ENCODE measurements around the gene LUM.

DNA sequence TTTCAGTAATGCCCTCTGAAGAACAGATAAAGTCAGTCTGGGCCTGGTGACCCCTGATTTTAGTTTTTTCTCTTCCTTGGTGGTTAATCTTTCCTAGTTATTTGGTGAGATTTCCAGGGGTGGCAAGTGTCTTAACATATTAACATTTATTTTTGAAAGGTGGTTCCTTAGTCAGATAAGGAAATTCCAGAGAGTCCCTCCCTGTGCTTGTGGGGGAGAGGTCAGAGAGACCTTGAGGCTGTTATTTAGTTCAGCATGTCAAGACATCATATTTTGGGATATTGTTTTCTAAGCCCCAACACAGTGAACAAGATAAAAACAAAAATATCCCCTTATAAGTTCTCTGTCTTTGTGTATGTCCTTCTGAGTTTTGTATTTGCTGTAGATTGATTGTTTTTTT is 9.5 kb upstream of the LUM start:
- TF ChIP-seq, protein P1, sequence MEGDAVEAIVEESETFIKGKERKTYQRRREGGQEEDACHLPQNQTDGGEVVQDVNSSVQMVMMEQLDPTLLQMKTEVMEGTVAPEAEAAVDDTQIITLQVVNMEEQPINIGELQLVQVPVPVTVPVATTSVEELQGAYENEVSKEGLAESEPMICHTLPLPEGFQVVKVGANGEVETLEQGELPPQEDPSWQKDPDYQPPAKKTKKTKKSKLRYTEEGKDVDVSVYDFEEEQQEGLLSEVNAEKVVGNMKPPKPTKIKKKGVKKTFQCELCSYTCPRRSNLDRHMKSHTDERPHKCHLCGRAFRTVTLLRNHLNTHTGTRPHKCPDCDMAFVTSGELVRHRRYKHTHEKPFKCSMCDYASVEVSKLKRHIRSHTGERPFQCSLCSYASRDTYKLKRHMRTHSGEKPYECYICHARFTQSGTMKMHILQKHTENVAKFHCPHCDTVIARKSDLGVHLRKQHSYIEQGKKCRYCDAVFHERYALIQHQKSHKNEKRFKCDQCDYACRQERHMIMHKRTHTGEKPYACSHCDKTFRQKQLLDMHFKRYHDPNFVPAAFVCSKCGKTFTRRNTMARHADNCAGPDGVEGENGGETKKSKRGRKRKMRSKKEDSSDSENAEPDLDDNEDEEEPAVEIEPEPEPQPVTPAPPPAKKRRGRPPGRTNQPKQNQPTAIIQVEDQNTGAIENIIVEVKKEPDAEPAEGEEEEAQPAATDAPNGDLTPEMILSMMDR (conservative IDR thresholded peaks at IDR 0.05; ENCODE audit: low read depth, low read length): no peak
- TF ChIP-seq EZH2 (IDR thresholded peaks at IDR 0.05; ENCODE audit: borderline replicate concordance, low read depth, low read length, poor library complexity, severe bottlenecking): no peak
